NCI-H2029 (cell line): ENCODE measurements around the gene CEP44.
"Not testable (repeated sequence)": the region's sequence is repeated elsewhere in the genome, so short reads cannot be mapped to it uniquely, and the experiment has no call there.

Source experiments
- DNase-seq: peaks from one replicate; lab custom pipeline; 2025; lab: John Stamatoyannopoulos, UW

CEP44 gene

DNA sequence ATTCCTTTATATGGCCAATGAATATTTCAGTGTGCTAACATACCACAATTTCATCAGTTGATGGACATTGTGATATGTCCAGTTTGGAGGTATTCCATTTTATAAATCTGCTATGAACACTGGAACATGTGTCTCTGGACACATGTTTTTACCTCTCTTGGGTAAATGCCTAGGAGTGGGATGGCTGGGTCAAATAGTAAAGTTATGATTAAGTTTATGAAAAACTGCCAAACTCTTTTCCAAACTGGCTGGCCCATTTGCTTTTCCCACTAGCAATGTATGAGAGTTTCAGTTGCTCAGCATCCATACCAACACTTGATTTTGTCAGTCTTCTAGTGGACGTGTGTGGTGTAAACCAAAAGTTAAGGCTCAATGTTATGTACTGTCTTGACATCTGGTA is 40.5 kb downstream of the CEP44 start:
- no peak for DNase-seq

DNA sequence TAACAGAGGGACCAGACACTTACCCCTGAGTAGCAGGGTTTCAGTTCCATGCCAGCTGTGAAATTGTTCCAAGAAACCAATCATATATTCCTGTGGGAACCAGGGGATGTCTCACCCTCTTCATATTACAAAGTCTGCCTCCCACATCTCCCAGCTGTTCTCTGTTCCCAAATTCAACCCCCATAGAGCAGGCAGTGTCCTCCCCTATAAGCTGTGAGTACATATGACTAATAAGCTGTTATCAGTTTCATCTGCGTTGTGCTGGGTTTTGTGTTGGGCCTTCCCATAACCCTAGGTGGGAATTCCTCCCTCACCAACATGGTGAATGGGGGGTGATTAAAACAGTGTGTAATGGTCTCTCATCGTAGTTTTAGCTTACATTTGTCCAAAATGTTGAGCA is 41.0 kb downstream of the CEP44 start:
- no peak for DNase-seq

- DNase-seq, result no peak
Observed at GRCh38 chr4:174332741-174333493, 49.2 kb downstream of the CEP44 start.

GRCh38 chr4:174334628-174335027 is 50.9 kb downstream of the CEP44 start:
- no peak for DNase-seq

DNA sequence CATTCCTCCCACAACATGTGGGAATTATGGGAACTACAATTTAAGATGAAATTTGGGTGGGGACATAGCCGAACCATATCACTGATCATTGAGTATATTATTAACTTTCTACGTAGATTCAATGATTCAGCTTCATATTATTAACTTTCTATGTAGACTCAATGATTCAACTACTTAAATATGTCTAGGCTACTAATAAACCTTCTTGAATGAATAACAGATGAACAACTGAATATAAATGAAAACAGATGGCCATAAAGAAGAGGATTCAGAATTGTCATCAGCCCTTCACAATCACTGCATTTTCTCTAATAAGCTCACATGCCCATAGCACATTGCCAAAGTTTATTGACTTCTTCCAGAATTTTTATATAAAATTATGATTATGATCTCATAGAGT is 57.0 kb downstream of the CEP44 start:
- no peak for DNase-seq

- DNase-seq, result no peak
Observed at GRCh38 chr4:174349156-174349555, 65.4 kb downstream of the CEP44 start.

DNA sequence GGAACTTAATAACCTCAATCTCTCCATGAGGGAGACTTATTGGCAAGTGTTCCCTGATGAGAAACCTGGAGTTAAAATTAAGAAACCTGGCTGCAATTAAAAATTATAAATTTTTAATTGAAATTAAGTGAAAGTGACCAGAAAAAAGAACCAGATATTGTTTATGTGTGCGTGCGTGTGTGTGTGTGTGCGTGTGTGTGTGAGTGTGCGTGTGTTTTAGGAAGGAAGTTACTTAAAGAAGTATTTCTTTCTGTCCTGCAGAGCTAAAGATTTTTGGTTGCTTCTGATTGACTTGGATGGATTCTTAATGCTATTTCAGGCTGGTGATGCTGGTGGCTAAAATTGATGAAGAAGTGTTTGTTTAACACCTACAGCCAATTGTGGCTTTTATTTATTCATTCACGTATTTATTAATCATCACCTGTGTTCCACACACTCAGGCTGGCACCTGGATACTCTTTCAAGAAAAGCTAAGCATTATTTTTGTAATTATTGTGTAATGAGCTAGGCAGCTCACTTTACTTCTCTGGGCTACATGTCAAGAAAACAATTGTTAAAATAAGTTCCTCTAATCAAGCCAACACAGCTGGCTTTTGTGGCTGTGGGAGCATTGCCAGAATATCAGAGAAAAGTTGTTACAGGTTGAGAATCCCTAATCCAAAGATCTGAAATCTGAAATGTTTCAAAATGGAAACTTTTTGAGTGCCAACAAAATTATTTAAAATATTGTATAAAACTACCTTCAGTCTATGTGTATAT is 68.5 kb downstream of the CEP44 start:
- DNase-seq, result no peak

DNA sequence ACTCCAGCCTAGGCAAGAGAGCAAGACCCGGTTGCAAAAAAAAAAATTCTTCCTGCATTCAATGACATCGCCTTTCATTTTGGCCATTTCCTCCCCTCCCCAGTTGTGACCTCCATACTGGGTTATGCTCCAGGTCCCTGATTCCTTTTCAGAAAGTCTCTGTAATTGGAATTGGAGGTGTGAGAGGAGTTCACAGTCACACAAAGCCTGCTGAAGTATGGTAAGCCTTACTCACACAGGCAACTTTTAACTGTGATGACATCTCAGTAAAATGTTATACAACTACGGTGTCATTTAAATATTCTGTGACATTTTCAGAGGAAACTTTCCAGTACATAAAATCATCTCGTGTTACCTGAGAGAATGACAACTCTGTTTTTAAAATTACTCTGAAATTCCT is 73.6 kb downstream of the CEP44 start:
- no peak for DNase-seq

DNA sequence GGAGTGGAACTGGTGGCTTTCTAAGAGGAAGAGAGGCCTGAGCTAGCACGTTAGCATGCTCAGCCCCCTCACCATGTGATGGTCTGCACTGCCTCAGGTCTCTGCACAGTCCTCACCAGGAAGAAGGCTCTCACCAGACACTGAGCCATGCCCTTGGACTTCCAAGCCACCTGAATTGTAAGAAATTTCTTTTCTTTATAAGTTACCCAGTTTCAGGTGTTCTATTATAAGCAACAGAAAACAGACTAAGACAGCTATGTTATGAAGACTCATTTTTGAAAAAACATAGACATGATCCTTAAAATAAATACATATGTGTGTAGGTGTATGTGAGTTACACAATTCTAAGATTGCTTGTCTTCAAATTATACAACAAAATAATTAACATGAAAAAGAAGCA is 74.7 kb downstream of the CEP44 start:
- DNase-seq, result no peak

- no peak for DNase-seq
Observed at GRCh38 chr4:174358829-174359228, 75.1 kb downstream of the CEP44 start.

DNA sequence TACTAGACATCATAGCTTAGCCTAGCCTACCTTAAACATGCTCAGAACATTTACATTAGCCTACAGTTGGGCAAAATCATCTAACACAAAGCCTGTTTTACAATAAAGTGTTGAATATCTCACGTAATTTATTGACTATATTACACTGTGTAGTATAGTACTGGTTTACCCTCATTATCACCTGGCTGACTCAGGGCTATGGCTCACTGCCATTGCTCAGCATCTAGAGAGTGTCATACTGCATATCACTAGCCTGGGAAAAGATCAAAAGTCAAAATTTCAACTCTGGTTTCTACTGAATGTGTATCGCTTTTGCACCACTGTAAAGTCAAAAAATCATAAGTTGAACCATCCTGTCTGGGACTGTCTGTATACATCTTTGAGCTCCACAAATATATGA is 78.6 kb downstream of the CEP44 start:
- DNase-seq, result no peak

DNA sequence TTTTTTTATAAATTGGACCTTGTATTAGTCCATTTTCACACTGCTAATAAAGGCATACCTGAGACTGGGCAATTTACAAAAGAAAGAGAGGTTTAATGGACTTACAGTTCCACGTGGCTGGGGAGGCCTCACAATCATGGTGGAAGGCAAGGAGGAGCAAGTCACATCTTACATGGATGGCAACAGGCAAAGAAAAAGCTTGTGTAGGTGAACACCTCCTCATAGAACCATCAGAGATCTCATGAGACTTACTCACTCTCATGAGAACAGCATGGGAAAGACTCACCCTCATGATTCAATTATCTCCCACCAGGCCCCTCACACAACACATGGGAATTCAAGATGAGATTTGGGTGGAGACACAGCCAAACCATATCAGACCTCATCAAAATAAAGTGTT is 80.1 kb downstream of the CEP44 start:
- DNase-seq, result not testable (repeated sequence)

GRCh38 chr4:174365018-174365587 is 81.4 kb downstream of the CEP44 start:
- DNase-seq, result peak; percentile 11

DNA sequence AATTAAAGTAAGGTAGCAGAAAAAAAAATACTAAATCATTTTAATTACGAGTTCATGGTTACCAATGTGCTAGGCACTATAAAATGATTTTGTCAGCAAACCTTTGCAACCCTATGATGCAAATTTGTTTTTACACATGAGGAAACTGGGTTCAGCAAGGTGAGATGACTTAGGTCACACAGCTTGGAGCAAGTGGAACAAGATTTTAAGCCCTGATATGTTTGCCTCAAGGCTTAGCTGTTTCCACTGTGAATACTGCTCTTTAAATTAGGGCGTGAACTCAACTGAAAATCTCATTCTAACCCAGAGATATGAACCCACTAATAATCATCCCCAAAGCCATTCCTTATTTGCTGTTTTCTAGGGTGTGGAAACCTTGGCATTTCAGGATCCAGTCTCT is 86.3 kb downstream of the CEP44 start:
- DNase-seq, result no peak

DNA sequence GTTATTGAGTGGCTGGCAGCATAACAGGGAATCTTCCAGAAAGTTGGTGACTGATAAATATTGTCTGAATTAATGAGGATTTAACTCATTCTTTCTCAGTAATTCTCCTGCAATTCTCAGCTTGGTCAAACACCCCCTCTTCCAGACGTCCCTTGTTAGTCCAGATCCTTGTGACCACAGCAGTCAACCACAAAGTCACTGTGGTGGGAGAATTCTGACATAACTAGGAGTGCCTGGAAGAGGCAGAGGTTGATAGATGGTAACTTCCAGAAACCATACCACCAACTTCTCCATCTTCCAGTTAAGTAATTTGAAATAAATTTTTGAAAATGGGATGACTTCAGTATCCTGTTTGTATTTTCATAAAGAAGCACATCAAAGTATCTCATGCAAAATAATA is 90.1 kb downstream of the CEP44 start:
- DNase-seq, result no peak

- DNase-seq, result no peak
Observed at GRCh38 chr4:174375422-174375821, 91.7 kb downstream of the CEP44 start.

GRCh38 chr4:174377613-174378012 is 93.9 kb downstream of the CEP44 start:
- no peak for DNase-seq

GRCh38 chr4:174378951-174379350 is 95.2 kb downstream of the CEP44 start:
- DNase-seq, result no peak

DNA sequence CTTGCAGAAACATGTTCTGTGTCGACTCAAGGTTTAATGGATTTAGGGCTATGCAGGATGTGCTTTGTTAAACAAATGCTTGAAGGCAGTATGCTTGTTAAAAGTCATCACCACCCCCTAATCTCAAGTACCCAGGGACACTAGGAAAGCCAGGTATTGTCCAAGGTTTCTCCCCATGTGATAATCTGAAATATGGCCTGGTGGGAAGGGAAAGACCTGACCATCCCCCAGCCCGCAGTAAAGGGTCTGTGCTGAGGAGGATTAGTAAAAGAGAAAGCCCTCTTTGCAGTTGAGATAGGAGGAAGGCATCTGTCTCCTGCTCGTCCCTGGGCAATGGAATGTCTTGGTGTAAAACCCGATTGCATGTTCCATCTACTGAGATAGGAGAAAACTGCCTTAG is 96.5 kb downstream of the CEP44 start:
- not testable (repeated sequence) for DNase-seq

DNA sequence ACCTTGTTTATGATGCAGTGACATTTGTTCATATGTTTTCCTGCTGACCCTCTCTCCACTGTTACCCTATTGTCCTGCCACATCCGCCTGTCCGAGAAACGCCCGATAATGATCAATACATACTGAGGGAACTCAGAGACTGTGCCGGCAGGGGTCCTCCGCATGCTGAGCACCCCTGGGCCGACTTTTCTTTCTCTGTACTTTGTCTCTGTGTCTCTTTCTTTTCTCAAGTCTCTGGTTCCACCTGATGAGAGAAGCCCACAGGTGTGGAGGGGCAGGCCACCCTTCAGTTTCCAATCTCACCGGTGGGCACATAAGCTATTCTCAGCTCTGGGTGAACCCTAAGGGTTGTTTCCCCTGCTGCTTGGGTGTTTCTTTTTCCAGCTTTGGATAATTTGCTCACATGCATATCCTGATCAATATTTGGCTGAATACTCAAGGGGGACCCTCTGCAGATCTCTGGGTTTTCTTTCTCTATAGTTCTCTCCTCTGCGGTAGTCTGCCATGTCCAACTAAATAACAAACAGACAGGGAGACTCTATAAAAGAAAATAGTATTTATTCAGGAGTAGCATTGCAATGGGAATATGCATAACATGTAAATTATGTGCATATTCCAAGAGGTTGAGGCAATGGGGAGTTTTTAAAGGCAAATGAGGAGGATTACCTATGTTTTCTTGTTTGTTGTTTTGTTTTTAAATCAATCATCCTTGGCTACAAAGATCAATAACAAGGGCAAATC is 97.2 kb downstream of the CEP44 start:
- no peak for DNase-seq

GRCh38 chr4:174381440-174381800 is 97.7 kb downstream of the CEP44 start:
- DNase-seq, result no peak
